ENCODE data around the gene ZSWIM5. TPM values are rescaled to one million over a fixed set of nuclear protein-coding genes. Genes with fewer than 3 reads are reported as not detected.

Gene ZSWIM5
- total RNA-seq, 2 experiments from 2014 or later, result 1.7 to 1.9 TPM

- Mint-ChIP-seq H3K27ac (no peak overlapping the region), H3K9me3 (no peaks in the 10 kb centered on the region), H3K4me1 (peaks cover 16% of the 10 kb centered on the region), H3K4me3 (no peak overlapping the region), H3K36me3 (peaks cover 2% of the 10 kb centered on the region), H3K27me3 (no peaks in the 10 kb centered on the region)
- no peak for DNase-seq
- POLR2A ChIA-PET, result interaction anchor here (0.6 kb wide), 1 partner anchor 286 kb away, joined by 4 read pairs; no protein-coding TSS in a partner anchor
- no peak for ATAC-seq (ENCODE audit: low read depth)
Measured at GRCh38 chr1:45038240-45038639, 168.2 kb downstream of the ZSWIM5 start.

GRCh38 chr1:45037456-45037855, 168.9 kb downstream of the ZSWIM5 start:
- Mint-ChIP-seq H3K9me3 (no peaks in the 10 kb centered on the region), H3K4me3 (no peak overlapping the region), H3K4me1 (peaks cover 20% of the 10 kb centered on the region), H3K36me3 (peaks cover 6% of the 10 kb centered on the region), H3K27ac (no peak overlapping the region), H3K27me3 (no peaks in the 10 kb centered on the region)
- ATAC-seq (ENCODE audit: low read depth) (peak; percentile 26), DNase-seq (no peak)
- POLR2A ChIA-PET, result no interaction called here

GRCh38 chr1:45035631-45036301, 170.6 kb downstream of the ZSWIM5 start:
- peaks cover 6% of the 10 kb centered on the region for H3K36me3 Mint-ChIP-seq
- POLR2A ChIA-PET, result no interaction called here
- peaks cover 20% of the 10 kb centered on the region for H3K4me1 Mint-ChIP-seq
- DNase-seq, result no peak
- H3K27me3 Mint-ChIP-seq, result no peaks in the 10 kb centered on the region
- no peak overlapping the region for H3K27ac Mint-ChIP-seq
- H3K4me3 Mint-ChIP-seq, result no peak overlapping the region
- no peaks in the 10 kb centered on the region for H3K9me3 Mint-ChIP-seq
- ATAC-seq (ENCODE audit: low read depth), result no peak

- ATAC-seq (ENCODE audit: low read depth) (peak; percentile 98), DNase-seq (no peak)
- peak overlapping the region; percentile 49 for H3K4me3 Mint-ChIP-seq
- H3K4me1 Mint-ChIP-seq, result peaks cover 20% of the 10 kb centered on the region
- no peaks in the 10 kb centered on the region for H3K9me3 Mint-ChIP-seq
- H3K36me3 Mint-ChIP-seq, result peaks cover 5% of the 10 kb centered on the region
- H3K27ac Mint-ChIP-seq, result peak overlapping the region; percentile 90
- H3K27me3 Mint-ChIP-seq, result no peaks in the 10 kb centered on the region
- POLR2A ChIA-PET, result interaction anchor here (0.9 to 1.4 kb wide), 6 partner anchors 17 to 551 kb away, joined by 3 to 6 read pairs (median 4); partner anchors contain the start of gene UROD
Measured at GRCh38 chr1:45033356-45033755, 173.0 kb downstream of the ZSWIM5 start.

- no peak for ATAC-seq (ENCODE audit: low read depth)
- H3K36me3 Mint-ChIP-seq, result peaks cover 5% of the 10 kb centered on the region
- peaks cover 20% of the 10 kb centered on the region for H3K4me1 Mint-ChIP-seq
- H3K4me3 Mint-ChIP-seq, result peak overlapping the region; percentile 29
- POLR2A ChIA-PET, result interaction anchor here (0.9 to 1.4 kb wide), 5 partner anchors 18 to 552 kb away, joined by 3 to 6 read pairs (median 5); partner anchors contain the start of gene UROD
- no peaks in the 10 kb centered on the region for H3K27me3 Mint-ChIP-seq
- no peak for DNase-seq
- H3K9me3 Mint-ChIP-seq, result no peaks in the 10 kb centered on the region
- peak overlapping the region; percentile 90 for H3K27ac Mint-ChIP-seq
Measured at GRCh38 chr1:45032837-45033236, 173.6 kb downstream of the ZSWIM5 start.

- Mint-ChIP-seq H3K27ac (peak overlapping the region; percentile 2), H3K4me1 (peaks cover 8% of the 10 kb centered on the region), H3K9me3 (no peaks in the 10 kb centered on the region), H3K4me3 (no peak overlapping the region), H3K36me3 (peaks cover 4% of the 10 kb centered on the region), H3K27me3 (peaks cover 3% of the 10 kb centered on the region)
- no peak for ATAC-seq (ENCODE audit: low read depth)
- DNase-seq, result no peak
- POLR2A ChIA-PET, result no interaction called here
Measured at GRCh38 chr1:45026446-45026845, 180.0 kb downstream of the ZSWIM5 start.

- peaks cover 3% of the 10 kb centered on the region for H3K27me3 Mint-ChIP-seq
Measured at GRCh38 chr1:45023663-45024062, 182.7 kb downstream of the ZSWIM5 start.

GRCh38 chr1:45018599-45019230, 187.7 kb downstream of the ZSWIM5 start:
- POLR2A ChIA-PET, result interaction anchor here (0.9 to 1.0 kb wide), 2 partner anchors 285 to 322 kb away, joined by 3 to 4 read pairs; partner anchors contain the start of gene MUTYH
- Mint-ChIP-seq H3K4me3 (no peak overlapping the region), H3K27me3 (no peaks in the 10 kb centered on the region), H3K4me1 (peaks cover 11% of the 10 kb centered on the region), H3K9me3 (no peaks in the 10 kb centered on the region), H3K36me3 (peaks cover 3% of the 10 kb centered on the region), H3K27ac (no peak overlapping the region)
- peak; percentile 62 for DNase-seq
- peak; percentile 87 for ATAC-seq (ENCODE audit: low read depth)

More at GRCh38 chr1:45023663-45024062, 182.7 kb downstream of the ZSWIM5 start:
- H3K36me3 Mint-ChIP-seq, result peaks cover 4% of the 10 kb centered on the region
- no peak for DNase-seq
- ATAC-seq (ENCODE audit: low read depth), result no peak
- H3K9me3 Mint-ChIP-seq, result no peaks in the 10 kb centered on the region
- POLR2A ChIA-PET, result no interaction called here
- peaks cover 8% of the 10 kb centered on the region for H3K4me1 Mint-ChIP-seq
- no peak overlapping the region for H3K27ac Mint-ChIP-seq
- H3K4me3 Mint-ChIP-seq, result no peak overlapping the region

GRCh38 chr1:45016767-45017166, 189.6 kb downstream of the ZSWIM5 start:
- Mint-ChIP-seq H3K27me3 (no peaks in the 10 kb centered on the region), H3K36me3 (peaks cover 3% of the 10 kb centered on the region), H3K4me1 (peaks cover 18% of the 10 kb centered on the region), H3K9me3 (no peaks in the 10 kb centered on the region), H3K4me3 (no peak overlapping the region), H3K27ac (no peak overlapping the region)
- ATAC-seq (ENCODE audit: low read depth), result no peak
- POLR2A ChIA-PET, result interaction anchor here (1.3 kb wide), 1 partner anchor 13 kb away, joined by 3 read pairs; no protein-coding TSS in a partner anchor
- DNase-seq, result no peak

GRCh38 chr1:45016090-45016697, 190.2 kb downstream of the ZSWIM5 start:
- H3K27ac Mint-ChIP-seq, result no peak overlapping the region
- peaks cover 23% of the 10 kb centered on the region for H3K4me1 Mint-ChIP-seq
- H3K27me3 Mint-ChIP-seq, result no peaks in the 10 kb centered on the region
- H3K4me3 Mint-ChIP-seq, result no peak overlapping the region
- H3K9me3 Mint-ChIP-seq, result no peaks in the 10 kb centered on the region
- ATAC-seq (ENCODE audit: low read depth), result no peak
- POLR2A ChIA-PET, result interaction anchor here (1.3 kb wide), 1 partner anchor 13 kb away, joined by 3 read pairs; no protein-coding TSS in a partner anchor
- no peak for DNase-seq
- peaks cover 3% of the 10 kb centered on the region for H3K36me3 Mint-ChIP-seq

GRCh38 chr1:45015683-45016082, 190.7 kb downstream of the ZSWIM5 start:
- Mint-ChIP-seq H3K9me3 (no peaks in the 10 kb centered on the region), H3K4me1 (peaks cover 24% of the 10 kb centered on the region), H3K27ac (no peak overlapping the region), H3K4me3 (no peak overlapping the region), H3K36me3 (peaks cover 3% of the 10 kb centered on the region), H3K27me3 (no peaks in the 10 kb centered on the region)
- DNase-seq (no peak), ATAC-seq (ENCODE audit: low read depth) (no peak)
- POLR2A ChIA-PET, result interaction anchor here (1.3 kb wide), 1 partner anchor 14 kb away, joined by 3 read pairs; no protein-coding TSS in a partner anchor

- POLR2A ChIA-PET, result interaction anchor here (0.5 to 6.2 kb wide), 10 partner anchors 30 to 479 kb away, joined by 3 to 84 read pairs (median 5); partner anchors contain the start of genes MUTYH, PLK3 and TOE1
- H3K4me3 Mint-ChIP-seq, result peak overlapping the region; percentile 37
- ATAC-seq (ENCODE audit: low read depth) (peak; percentile 10), DNase-seq (peak; percentile 76)
- H3K27me3 Mint-ChIP-seq, result no peaks in the 10 kb centered on the region
- H3K27ac Mint-ChIP-seq, result peak overlapping the region; percentile 60
- H3K4me1 Mint-ChIP-seq, result peaks cover 33% of the 10 kb centered on the region
- H3K36me3 Mint-ChIP-seq, result peaks cover 3% of the 10 kb centered on the region
- no peaks in the 10 kb centered on the region for H3K9me3 Mint-ChIP-seq
Measured at GRCh38 chr1:45014321-45015028, 191.9 kb downstream of the ZSWIM5 start.
